Stimulated activated CD4-positive, alpha-beta T cell treated with anti-CD3 and anti-CD28 coated beads, Interleukin-2, amount 100 ng/mL, for 24 hours (primary cell): ENCODE data around the gene PHYKPL.
"Not testable (repeated sequence)": the region's sequence is repeated elsewhere in the genome, so short reads cannot be mapped to it uniquely, and the experiment has no call there.

Experiments
- DNase-seq, 2 donors: peaks; one replicate each; pipeline ENCODE4 v3.0.0-alpha.2; 2020

Gene PHYKPL

DNA sequence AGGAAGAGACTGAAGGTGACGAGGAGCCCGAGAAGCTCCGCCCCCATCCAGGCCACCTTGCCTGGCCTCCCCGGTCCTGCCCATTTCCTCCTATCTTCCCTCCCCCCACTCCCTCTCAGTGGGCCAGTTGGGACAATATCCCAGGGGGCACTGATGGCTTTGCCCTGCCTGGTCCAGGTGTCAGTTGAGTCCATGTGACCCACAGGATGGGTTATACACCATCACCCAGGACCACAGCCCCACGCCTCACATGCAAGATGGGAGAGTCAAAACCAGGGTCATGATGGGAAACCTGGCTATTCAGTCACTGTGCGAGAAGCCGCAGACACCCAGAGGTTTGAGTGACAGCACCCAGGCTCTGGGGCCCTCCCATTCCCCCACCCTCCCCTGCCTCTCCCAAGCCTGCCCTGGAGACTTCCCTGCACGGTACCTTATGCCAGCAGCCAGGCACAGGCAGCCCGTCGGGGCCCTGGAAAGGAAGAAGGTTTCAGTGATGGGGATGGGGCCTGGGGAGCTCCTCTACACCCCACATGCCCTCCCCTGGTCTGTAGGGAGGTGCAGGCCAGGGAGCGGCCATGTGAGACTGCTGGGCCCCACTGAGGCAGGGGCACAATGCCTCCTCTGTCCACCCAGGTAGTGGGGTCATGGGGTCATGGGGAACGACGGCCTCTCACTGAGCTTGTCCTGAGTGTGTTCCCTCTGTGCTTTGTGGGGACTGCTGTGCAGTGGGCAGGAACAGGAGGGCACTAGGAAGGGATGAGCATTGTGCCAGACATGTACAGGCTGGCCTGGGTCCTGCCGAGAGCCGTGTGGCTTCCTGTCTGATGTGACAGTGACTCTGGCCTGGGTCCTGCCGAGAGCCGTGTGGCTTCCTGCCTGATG lies 6.3 kb upstream of the PHYKPL start:
- DNase-seq = no peak

DNA sequence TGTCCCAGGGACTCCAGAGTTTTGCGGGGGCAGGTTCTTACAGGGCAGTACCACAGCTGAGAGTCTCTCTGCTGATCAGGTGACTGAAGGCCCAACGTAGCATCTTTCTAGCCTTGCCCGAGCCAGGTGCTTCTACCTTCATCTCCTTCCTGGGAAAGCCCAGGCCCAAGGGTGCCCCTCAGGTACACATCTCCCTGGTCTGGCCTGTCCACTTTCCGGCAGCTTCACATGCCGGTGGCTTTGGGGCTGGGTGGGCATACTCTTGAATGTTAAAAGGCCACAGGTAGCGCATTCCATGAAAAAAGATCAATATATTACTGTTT lies 5.7 kb upstream of the PHYKPL start:
- DNase-seq = no peak

DNA sequence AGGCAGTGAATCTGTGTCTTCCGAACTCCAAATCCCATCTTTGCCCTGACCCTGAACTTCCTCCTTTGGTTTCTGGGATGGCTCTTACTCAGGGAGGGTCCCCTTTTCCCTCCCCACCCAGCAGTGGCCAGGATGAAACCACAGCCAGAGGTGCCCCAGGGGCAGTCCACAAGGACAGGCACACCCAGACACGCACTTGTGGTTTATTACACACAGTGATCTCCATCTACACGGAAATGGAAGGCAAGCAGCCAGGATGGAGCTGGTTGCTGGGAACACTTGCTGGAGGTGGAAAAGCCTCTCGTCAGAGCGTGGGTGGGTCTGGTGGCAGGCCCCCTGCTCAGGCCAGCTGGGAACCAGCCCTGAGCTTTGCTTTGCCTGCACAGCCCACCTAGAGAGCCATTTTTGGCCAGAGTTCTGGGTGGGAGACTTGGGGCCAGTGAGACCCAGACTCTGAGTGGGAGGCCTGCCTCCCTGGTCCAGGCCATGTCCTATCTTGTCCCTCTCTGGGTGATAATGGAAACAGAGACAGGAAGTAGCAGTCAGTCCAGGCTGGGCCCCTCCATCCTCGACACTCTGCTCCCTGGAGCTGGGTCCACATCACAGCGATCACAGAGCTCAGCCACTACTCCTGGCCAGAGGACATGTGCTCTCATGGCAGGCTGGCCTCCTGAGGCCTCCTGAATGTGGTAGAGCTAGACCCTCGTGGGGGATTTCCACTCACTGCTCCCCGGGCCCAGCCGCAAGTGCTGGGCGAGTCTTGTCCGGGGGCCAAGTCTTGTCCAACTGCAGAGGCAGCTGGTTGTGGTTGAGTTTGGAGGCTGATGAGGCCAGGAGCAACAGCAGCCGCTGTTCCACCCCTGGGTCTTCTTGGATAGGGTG lies 5.1 kb upstream of the PHYKPL start:
- no peak for DNase-seq

DNA sequence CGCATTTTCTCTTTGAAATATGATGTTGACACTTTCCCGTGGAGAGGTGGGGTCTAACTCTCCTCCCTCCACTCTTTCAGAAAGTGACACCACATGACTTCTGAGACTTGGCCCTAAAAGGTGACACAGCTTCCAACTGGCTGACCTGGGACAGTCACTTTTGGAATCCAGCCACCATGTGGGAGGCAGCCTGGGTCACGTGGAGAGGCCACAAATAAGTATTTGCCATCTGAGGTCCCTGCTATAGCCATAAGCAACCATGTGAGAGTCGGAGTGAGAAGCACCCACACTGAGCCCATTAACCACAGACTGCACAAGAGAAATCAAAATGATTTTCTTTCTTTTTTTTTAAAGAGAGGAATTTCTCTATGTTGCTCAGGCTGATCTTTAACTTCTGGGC lies 4.1 kb upstream of the PHYKPL start:
- no peak for DNase-seq

DNA sequence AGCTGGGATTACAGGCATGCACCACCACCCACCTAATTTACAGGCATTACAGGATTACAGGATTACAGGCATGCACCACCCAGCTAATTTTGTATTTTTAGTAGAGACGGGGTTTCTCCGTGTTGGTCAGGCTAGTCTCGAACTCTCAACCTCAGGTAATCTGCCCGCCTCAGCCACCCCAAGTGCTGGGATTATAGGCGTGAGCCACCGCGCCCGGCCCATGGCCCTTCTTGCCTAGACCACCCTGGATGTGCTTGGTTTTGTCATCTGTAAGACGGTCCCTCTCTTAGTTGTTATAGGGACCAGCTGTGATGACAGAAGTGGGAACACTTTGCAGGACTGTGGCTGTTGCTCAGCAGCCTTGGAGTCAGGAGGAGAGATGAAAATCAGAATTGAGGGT lies 3.5 kb upstream of the PHYKPL start:
- no peak for DNase-seq

DNA sequence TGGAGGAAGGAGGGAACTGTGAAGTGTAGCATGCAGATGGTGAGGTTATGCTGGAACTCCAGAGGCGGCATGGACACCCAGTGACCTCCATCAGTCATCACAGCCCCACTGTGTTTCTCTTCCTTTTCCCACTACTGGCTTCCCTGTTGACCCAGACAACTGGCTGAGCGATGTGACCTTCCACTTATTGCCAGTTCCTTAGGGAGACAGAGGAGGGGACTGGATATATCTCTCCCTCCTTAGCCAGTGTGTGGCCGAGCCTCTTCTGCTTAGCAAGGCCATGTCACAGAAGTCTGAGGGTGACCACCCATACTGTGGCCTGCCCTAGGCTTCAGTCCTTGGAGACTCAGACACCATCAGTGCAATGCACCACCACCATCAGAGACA lies 3.0 kb upstream of the PHYKPL start:
- DNase-seq = no peak

DNA sequence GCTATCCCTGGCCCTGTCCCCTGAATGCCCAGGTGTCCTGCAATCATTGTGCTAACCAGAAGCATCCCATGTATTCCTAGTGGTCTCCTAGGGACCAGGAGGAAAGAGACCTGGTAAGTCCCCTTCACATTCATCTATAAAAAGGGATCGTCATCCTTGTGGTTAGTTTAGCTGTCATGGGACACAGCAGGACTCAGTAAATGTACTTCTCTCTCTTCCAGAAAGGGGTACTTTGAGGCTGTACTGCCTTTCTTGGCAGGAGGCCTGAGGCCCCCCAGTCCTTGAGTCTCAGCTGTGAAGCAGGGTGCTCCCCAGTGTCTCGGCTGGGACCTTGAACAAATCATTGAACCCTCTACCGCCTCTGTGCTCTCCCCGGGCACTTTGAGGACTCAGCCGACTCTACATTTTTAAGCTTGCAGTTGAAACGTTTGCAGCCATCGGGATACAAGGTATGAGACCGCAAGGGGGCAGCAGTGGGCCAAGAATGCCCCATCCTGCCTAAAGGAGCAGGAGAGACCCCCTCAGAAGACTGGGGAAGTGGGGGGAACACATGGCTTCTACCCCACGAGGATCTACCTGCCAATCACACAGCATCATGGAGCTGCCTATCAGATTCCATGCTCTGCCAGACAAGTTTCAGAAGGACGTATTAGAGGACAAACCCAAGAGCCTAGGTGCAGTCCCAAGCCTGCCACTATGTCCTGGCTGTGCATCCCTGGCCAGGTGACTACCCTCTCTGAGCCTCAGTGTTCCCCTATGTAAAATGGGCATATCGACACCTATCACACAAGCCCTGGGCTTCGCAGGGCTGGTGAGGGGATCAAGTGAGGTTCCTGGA lies 2.4 kb upstream of the PHYKPL start:
- peak; percentile 84 for DNase-seq

DNA sequence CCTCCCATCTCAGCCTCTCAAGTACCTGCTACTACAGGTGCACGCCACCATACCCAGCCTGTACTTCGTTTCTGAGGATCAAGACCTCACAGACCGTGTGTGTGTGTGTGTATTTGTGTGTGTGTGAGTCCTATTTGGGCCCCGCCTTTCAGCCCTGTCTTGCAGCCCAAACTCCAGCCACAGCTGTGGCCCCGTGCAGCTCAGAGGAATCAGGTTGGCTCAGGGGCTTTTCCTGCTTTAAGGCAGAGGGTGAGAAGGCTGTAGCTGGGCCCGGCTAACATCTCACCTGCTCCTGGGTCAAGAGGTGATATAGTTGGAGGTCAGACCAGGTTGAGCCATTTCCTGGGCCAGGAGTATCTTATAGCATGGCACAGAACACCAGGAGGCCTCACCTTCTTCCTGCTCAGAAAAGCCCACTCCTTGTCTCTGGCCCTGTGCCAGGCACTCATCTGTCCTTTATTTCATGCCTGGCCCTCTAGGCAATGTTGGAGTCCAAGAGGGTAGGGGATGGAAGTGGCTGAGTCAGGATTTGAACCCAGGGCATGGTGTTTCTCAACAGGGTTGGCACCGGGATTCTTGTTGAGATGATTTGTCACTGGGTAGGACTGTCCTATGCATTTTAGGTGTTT lies 1.6 kb upstream of the PHYKPL start:
- no peak for DNase-seq

DNA sequence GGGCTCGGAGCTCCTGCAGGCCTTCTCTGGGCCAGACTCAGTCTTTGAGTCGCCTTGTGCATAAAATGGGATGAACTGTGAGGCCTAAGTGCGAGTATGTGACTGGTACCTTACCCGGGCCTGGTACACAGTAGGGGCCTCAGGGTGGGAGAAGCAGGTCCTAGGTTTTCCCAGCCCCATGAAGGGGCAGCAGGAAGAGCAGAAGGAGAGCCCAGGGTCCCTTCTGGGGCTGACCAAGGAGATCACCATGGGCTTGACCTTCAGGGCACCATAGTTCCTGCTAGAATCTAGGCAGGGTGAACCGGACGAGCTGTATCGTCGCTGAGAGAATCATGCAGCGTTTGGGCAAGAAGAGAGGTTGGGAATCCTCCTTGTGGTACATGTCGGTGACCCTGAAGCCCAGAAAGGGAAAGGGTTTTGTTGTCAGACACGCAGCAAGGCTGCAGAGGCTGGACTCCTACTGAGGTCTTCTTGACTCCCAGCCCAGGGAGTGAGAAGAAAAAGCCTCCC lies 373 bp upstream of the PHYKPL start:
- no peak for DNase-seq

DNA sequence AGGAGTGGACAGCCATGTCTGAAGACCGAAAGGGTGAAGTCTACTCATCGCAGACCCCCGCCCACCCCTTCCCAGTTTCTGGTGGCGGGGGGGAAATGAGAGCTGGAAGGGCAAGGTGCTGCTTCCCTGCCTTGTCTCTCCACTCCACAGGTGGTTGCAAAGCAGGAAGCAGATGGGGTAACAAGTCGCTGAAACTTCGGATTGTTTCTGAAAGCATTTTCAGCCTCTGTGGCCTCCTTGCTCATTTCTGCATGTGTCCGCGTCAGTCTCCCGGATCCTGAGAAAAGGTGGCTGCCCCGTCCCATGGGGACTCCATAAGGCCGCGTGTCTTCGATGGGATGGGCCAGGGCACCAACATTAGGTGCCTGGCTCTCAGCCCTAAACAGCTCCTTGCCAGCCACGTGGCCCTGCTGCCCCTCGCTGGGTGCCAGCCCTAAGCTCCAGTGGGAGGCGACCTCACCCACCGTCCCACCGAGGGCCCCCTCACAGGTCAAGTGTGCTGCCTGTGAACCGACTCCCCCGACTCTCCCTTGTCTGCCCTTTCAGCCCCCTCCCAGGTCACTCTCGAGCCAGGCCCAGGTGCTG lies 971 bp downstream of the PHYKPL start:
- DNase-seq = no peak

DNA sequence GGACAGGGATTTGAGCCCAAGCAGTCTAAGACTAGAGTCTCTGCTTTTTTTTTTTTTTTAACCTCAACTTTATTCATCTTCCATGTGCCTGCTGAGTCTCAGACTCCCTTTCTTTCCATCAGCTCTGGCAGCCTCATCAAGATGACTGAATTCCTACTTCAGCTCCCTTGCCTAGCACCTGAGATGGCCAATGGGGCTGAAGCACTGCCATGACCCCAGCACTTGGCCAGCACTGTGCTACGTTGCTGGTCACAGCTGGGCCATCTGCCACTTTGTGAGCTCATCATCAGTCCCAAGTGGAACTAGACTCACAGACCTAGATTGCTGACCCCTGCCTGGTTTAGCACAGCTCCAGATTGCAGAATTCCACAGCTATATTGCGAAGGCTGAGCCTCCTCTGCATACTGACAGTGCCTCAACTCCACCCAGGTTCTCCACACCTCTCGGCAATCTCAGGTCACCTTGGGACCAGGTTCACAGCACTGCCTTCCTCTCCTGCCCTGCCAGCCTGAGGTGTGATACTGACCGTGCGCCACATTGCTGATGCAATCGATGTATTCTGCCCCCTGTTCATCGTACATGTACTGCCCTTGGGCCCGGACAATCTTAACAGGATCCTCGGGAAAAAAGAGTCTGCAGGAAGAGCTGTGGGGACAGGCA lies 1.6 kb downstream of the PHYKPL start:
- no peak for DNase-seq

DNA sequence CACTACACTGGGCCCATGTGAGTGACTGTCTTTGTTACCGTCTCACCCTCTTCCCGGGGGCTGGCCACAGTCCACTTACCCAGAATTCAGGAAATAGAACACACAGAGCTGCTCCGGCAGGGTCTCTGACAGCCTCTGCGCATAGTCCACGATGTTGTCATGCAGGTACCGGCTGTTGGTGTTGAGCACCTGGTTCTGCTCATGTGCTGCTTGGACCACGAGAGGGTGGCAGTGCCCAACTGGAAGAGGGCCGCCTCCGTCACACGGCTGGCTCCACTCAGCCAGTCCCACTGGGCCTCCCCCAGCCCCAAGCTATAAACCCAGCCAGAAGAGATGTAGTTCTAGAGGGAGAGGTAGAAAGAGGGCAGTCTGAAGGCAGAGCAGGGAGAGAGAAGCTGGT lies 2.7 kb downstream of the PHYKPL start:
- DNase-seq = no peak

DNA sequence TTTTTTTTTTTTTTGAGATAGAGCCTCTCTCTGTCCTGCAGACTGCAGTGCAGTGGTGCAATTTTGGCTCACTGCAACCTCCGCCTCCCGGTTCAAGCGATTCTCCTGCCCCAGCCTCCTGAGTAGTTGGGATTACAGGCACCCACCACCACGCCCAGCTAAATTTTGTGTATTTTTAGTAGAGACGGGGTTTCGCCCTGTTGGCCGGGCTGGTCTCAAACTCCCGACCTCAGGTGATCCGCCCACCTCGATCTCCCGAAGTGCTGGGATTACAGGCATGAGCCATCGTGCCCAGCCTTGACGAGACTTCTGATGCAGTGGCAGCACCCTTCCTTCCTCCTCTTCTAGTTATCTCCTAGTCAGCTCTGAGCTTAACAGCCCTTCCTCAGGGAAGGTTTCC lies 3.5 kb downstream of the PHYKPL start:
- not testable (repeated sequence) for DNase-seq

DNA sequence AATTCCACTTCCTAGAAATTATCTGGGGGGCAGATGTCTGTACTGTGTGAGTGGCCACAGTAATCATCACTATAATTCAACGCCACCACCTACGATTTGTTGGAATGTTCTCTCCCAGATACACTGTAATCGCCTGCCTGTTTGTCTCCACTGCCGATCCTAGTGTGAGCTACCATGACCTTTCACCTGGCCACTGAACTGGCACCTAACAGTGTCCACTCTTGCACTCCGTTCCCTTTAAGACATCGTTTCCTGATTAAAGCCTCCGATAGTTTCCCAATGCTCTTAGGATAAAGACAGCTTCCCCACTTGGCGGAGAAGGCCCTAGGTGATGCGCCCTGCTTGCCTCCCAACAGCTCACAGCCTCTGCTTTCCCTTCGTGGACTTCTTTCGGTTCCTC lies 4.0 kb downstream of the PHYKPL start:
- DNase-seq = no peak

DNA sequence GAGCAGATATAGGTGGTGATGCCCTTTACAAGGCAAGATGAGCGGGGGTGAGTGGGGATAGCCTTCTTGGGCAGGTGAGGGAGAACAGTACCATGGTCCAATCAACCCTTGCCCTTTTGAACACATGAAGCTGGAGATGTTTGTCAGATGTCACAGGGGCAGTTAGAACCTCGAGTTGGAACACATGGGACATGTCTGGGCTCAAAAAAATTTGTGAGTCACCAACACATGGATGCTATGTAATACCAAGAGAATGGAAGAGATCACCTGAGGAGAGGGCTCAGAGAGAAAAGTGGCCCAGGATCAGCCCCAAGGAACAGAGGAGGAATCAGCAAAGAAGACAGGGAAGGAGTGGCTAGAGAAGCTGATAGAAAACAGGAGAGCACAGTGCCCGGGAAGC lies 4.7 kb downstream of the PHYKPL start:
- no peak for DNase-seq

DNA sequence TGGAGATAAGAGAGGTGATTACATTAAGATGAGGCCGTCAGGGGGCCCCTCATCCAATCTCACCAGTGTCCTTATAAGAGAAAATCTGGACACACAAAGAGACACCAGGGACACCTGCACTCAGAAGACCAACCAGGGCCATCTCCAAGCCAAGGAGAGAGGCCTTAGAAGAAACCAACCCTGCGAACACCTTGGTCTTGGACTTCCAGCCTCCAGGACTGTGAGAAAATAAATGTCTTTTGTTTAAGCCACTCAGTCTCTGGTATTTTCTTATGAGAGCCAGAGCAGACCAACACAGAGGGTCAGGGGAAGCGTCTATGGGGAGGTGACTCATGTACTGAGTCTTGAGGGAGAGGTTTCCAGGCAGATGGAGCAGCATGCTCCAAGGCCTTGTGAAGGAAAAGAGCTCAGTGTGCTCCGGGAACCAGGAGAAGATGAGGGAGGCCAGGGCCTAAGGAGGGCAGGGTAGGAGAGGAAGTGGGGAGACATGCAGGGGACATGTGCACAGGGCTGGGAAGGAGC lies 5.4 kb downstream of the PHYKPL start:
- no peak for DNase-seq

DNA sequence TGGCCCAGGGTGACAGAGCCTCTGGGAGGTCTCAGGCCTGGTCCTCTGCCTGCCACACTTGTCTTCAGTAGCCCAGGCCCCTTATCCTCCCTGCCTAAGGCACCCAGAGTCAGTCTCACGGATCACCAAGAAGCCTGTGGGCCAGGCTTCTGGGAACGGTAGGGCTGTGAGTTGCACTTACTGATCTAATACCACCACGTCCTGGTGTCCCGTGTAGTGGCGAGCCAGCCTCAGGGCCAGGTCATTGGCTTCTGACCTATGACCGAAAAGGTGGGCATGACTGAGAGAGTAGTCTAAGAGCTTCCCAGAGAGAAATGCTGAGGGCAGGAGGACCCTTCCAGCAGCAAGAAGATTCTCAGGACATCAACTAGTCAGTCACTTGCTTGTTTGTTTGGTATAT lies 7.4 kb downstream of the PHYKPL start:
- DNase-seq = no peak

DNA sequence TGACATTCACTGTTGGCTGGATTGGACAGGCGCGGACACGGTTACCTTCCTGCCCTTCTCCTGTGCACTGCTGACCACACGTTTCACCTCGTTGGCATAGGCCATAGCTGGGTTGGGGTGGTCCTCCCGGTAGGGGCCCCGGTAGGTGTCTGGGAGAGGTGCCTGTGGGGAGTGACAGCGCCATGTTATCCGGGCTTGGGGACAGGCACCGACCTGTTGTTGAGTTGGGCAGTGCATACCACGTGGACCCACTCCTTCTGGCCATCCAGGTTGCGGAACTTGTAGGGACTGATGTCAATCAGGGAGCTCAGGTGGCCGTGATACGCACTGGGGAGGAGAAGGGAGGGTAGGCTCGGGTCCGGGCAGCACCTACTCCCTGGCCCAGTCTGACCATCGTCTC lies 8.2 kb downstream of the PHYKPL start:
- DNase-seq = no peak

DNA sequence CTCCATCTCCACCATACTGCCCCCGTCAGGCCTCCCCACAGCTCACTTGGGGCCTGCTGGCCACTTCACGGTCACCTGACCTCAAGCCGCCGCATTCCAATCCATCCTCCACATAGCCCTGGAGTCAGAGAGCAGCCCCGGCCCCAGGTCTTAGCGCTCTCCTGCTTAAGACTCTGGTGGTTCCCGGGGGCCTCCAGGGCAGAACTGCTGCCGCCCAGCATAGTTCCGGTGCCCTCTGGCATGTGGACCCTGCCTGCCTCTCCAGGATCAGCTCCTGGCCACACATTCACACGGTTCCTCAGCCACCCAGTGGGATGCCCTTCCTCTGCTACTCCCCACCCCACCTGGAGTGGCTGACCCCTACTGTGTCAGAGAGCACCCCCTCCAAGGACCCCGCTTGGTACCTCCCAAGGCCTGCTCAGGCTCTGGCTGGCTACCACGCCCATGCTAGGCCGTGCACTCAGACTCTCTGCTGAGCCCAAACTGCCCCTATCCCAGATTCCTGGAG lies 8.7 kb downstream of the PHYKPL start:
- no peak for DNase-seq

DNA sequence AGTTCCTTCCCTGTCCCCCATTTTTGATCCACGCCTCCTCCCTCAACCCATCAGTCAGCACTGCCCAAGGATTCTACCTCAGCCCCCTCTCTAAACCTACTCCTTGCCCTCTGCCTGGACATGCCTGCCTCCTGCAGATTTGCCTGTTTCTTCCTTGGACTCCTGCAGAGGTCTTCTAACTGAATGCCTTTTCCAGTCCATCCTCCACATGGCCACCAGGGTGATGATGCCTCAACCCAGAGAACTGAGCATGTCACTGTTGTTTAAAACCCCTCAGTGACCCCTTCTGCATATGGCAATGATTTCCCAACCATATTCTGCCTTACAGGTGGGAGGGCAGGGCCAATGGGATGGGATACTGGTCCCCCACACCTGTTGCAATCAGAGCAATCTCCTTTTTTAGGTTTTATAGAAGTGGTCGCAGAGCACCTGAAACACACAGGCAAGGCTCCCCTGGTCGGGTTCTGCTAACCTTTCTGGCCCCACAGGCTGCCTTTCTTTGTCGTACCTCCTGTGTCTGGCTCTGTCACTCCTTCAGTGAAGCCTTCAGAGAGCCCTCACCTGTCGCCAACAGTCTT lies 9.3 kb downstream of the PHYKPL start:
- no peak for DNase-seq

DNA sequence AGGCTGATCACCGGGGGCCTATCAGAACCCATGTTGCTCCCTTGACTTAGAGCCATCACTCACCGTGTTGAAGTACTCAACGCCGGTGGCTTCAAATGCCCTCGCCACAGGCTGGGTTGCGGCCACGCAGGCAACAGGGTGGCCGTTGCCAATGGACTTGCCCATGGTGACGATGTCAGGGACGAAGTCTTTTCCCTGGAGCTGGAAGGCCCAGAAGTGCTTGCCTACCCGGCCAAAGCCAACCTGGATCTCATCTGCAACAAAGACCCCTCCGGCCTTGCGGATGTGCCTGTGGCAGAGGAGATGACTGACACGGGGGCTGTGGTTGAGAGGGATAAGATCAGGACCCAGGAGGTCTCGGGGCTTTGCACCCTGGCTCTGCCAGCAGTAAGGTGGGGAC lies 10.3 kb downstream of the PHYKPL start:
- no peak for DNase-seq
